ENCODE data around the gene TBC1D21.

GRCh38 chr15:73839699-73840377 is 33.5 kb upstream of the TBC1D21 start:
- TF ChIP-seq GATA2 (IDR thresholded peaks at IDR 0.05; ENCODE audit: low read depth, low read length) (no peak), GATA3 (IDR thresholded peaks at IDR 0.05; ENCODE audit: low read depth, low read length) (no peak)

Measured in SH-SY5Y (cell line).